DND-41 (cell line): ENCODE results near the gene MBNL2.

Experiments
- EZH2 ChIP-seq: IDR thresholded peaks from 3 replicates; pipeline ENCODE4 v1.6.1; 2012; ENCODE audit warnings: borderline replicate concordance, low read depth, mild to moderate bottlenecking, moderate library complexity, low read length, inconsistent platforms; ENCODE audit not compliant: severe bottlenecking
- TF ChIP-seq, protein P1 (sequence below): IDR thresholded peaks from 2 replicates; pipeline ENCODE4 v1.5.1; 2012; ENCODE audit warnings: borderline replicate concordance, low read length, moderate library complexity, mild to moderate bottlenecking; ENCODE audit not compliant: poor library complexity, severe bottlenecking; ENCODE audit errors: extremely low read depth

DNA sequence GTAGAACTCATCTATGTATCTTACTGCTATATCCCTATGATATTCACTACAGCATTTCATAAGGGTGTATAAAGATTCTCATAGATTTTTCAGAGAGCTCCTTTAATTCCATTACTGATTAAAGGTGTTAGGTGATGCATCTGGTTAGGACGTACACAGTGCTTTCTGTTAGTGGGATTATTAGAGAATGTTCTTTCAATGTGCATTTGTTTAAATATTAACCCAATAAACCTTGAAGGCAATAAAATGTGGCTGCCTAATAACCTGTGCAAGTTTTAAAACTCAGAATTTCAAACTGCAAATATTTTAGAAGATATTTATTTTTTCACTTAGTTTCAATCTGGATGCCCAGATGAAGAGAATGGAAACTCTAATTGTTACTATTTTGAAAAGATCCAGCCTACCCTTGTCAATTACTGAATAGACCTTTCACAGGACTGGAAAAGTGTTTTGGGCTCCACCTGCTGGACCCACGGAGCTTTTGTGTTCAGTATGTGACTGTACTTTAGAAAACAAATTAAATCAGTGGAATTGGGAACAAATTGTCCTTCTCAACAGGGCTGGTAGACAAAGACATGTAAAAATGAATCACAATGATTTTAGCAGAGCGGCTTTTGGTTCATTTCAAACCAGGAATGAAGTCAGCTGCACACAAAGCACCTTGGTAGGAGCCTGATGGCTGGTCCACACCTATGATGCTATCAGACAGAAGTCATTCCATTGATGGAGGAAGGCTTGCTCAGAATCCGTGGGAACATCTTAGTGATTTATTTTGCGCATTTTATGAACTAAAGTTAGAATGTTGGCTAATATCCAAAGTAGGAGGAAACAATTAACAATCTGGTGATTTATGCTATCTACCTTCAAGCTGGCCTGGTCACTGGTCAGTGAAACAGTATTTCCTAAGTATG lies 122.4 kb downstream of the MBNL2 start:
- TF ChIP-seq, protein P1, sequence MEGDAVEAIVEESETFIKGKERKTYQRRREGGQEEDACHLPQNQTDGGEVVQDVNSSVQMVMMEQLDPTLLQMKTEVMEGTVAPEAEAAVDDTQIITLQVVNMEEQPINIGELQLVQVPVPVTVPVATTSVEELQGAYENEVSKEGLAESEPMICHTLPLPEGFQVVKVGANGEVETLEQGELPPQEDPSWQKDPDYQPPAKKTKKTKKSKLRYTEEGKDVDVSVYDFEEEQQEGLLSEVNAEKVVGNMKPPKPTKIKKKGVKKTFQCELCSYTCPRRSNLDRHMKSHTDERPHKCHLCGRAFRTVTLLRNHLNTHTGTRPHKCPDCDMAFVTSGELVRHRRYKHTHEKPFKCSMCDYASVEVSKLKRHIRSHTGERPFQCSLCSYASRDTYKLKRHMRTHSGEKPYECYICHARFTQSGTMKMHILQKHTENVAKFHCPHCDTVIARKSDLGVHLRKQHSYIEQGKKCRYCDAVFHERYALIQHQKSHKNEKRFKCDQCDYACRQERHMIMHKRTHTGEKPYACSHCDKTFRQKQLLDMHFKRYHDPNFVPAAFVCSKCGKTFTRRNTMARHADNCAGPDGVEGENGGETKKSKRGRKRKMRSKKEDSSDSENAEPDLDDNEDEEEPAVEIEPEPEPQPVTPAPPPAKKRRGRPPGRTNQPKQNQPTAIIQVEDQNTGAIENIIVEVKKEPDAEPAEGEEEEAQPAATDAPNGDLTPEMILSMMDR: peak; percentile 70
- no peak for TF ChIP-seq EZH2
